ENCODE data around the gene MRPL27.

- TF ChIP-seq POLR2A (IDR thresholded peaks at IDR 0.05; ENCODE audit: borderline replicate concordance, extremely low read depth, insufficient read depth, insufficient read length) (no peak), CTCF (IDR thresholded peaks at IDR 0.05 in 2 of 3, conservative IDR thresholded peaks at IDR 0.05 in 1 of 3; ENCODE audit: borderline replicate concordance in 1 of 3, insufficient read depth in 1 of 3, low read depth in 2 of 3, low read length in 2 of 3) (no peak), MAX (IDR thresholded peaks at IDR 0.05) (no peak), SIN3A (IDR thresholded peaks at IDR 0.05; ENCODE audit: low read depth) (no peak), REST (IDR thresholded peaks at IDR 0.05; ENCODE audit: low read depth) (no peak), EGR1 (IDR thresholded peaks at IDR 0.05; ENCODE audit: low read depth) (no peak), SP1 (IDR thresholded peaks at IDR 0.05; ENCODE audit: low read depth) (no peak), CBX3 (IDR thresholded peaks at IDR 0.05; ENCODE audit: low read depth) (no peak), POLR2AphosphoS5 (IDR thresholded peaks at IDR 0.05; ENCODE audit: low read depth, low read length) (no peak), FOSL1 (IDR thresholded peaks at IDR 0.05; ENCODE audit: low read depth) (no peak), EZH2phosphoT487 (IDR thresholded peaks at IDR 0.05; ENCODE audit: borderline replicate concordance) (no peak), YY1 (IDR thresholded peaks at IDR 0.05; ENCODE audit: extremely low read depth, insufficient replicate concordance, low read depth, low read length) (no peak), ZBTB33 (IDR thresholded peaks at IDR 0.05; ENCODE audit: extremely low read depth, insufficient replicate concordance, low read length) (no peak), EZH2 (IDR thresholded peaks at IDR 0.05) (no peak)
These were observed 42.7 kb downstream of the MRPL27 start for GRCh38 chr17:50330151-50330775.

All from HCT116 (cell line).